Activated T-cell treated with anti-CD3 and anti-CD28 coated beads for 48 hours (primary cell): Measurements from ENCODE around the gene NAA16.
"Not testable (repeated sequence)": the region's sequence is repeated elsewhere in the genome, so short reads cannot be mapped to it uniquely, and the experiment has no call there.

Source experiments
- DNase-seq: peaks from one replicate; pipeline ENCODE4 v3.0.0-alpha.2; 2020; ENCODE audit warnings: low read depth

The NAA16 gene

GRCh38 chr13:41409611-41410010 lies 98.5 kb downstream of the NAA16 start:
- DNase-seq, result no peak

GRCh38 chr13:41411060-41411459 lies 100.0 kb downstream of the NAA16 start:
- DNase-seq, result no peak

GRCh38 chr13:41411522-41411921 lies 100.5 kb downstream of the NAA16 start:
- DNase-seq, result no peak

GRCh38 chr13:41413872-41414271 lies 102.8 kb downstream of the NAA16 start:
- no peak for DNase-seq

- DNase-seq, result no peak
Observed at GRCh38 chr13:41416276-41416675, 105.2 kb downstream of the NAA16 start.

GRCh38 chr13:41418027-41418426 lies 107.0 kb downstream of the NAA16 start:
- DNase-seq, result no peak

GRCh38 chr13:41418731-41419130 lies 107.7 kb downstream of the NAA16 start:
- no peak for DNase-seq

- DNase-seq, result no peak
Observed at GRCh38 chr13:41419206-41419605, 108.1 kb downstream of the NAA16 start.

- no peak for DNase-seq
Observed at GRCh38 chr13:41420146-41420545, 109.1 kb downstream of the NAA16 start.

- DNase-seq, result not testable (repeated sequence)
Observed at GRCh38 chr13:41421330-41421729, 110.3 kb downstream of the NAA16 start.

GRCh38 chr13:41421983-41422382 lies 110.9 kb downstream of the NAA16 start:
- DNase-seq, result not testable (repeated sequence)

GRCh38 chr13:41423259-41423658 lies 112.2 kb downstream of the NAA16 start:
- not testable (repeated sequence) for DNase-seq

- DNase-seq, result not testable (repeated sequence)
Observed at GRCh38 chr13:41424675-41425074, 113.6 kb downstream of the NAA16 start.

GRCh38 chr13:41426047-41426446 lies 115.0 kb downstream of the NAA16 start:
- no peak for DNase-seq
